H9 (cell line): Measurements from ENCODE around the gene ARL1. TPM values are rescaled to one million over a fixed set of nuclear protein-coding genes. Genes with fewer than 3 reads are reported as not detected.

Source experiments
- DNase-seq: peaks from one replicate; pipeline ENCODE4 v3.0.0-alpha.2; 2017
- H2AFZ ChIP-seq: one replicate; pipeline ENCODE4 v1.6.1; 2013; ENCODE audit warnings: mild to moderate bottlenecking, low read length, control low read depth, moderate library complexity
- H2AK5ac ChIP-seq: 2 replicates; pipeline ENCODE4 v1.6.1; 2013; ENCODE audit warnings: low read length, control low read depth, mixed read lengths; ENCODE audit not compliant: insufficient read length
- H2BK120ac ChIP-seq: one replicate; pipeline ENCODE4 v1.6.1; 2013; ENCODE audit warnings: low read depth, mild to moderate bottlenecking, low read length, control low read depth, inconsistent platforms; ENCODE audit not compliant: poor library complexity, severe bottlenecking
- H2BK12ac ChIP-seq: 2 replicates; pipeline ENCODE4 v1.6.1; 2013; ENCODE audit warnings: low read length, control low read depth, mixed read lengths, low read depth; ENCODE audit not compliant: insufficient read length
- H2BK15ac ChIP-seq: 2 replicates; pipeline ENCODE4 v1.6.1; 2013; ENCODE audit warnings: low read depth, low read length, control low read depth
- H2BK20ac ChIP-seq: one replicate; pipeline ENCODE4 v1.6.1; 2013; ENCODE audit warnings: low read depth, mild to moderate bottlenecking, low read length, control low read depth, inconsistent platforms; ENCODE audit not compliant: poor library complexity, severe bottlenecking
- H2BK5ac ChIP-seq: 2 replicates; pipeline ENCODE4 v1.6.1; 2013; ENCODE audit warnings: low read length, control low read depth, mixed read lengths; ENCODE audit not compliant: insufficient read length
- H3K14ac ChIP-seq: 2 replicates; pipeline ENCODE4 v1.6.1; 2013; ENCODE audit warnings: low read length, control low read depth; ENCODE audit not compliant: insufficient read depth
- H3K18ac ChIP-seq: 2 replicates; pipeline ENCODE4 v1.6.1; 2013; ENCODE audit warnings: low read depth, mild to moderate bottlenecking, mixed read lengths, low read length, control low read depth; ENCODE audit not compliant: insufficient read length
- H3K23ac ChIP-seq: 2 replicates; pipeline ENCODE4 v1.6.1; 2013; ENCODE audit warnings: low read length, control low read depth, mixed read lengths, low read depth; ENCODE audit not compliant: insufficient read length
- H3K23me2 ChIP-seq: 2 replicates; pipeline ENCODE4 v1.6.1; 2013; ENCODE audit warnings: low read depth, mild to moderate bottlenecking, mixed read lengths, low read length, control low read depth; ENCODE audit not compliant: insufficient read length, poor library complexity, severe bottlenecking
- H3K27ac ChIP-seq: 2 replicates; pipeline ENCODE4 v1.5.1; 2013; ENCODE audit warnings: low read length, control low read depth, mixed read lengths, low read depth; ENCODE audit not compliant: insufficient read length
- H3K27me3 ChIP-seq: 2 replicates; pipeline ENCODE4 v1.6.1; 2013; ENCODE audit warnings: low read length, control low read depth, inconsistent platforms; ENCODE audit not compliant: insufficient read depth
- H3K4ac ChIP-seq: 2 replicates; pipeline ENCODE4 v1.6.1; 2013; ENCODE audit warnings: low read depth, mild to moderate bottlenecking, control low read depth, inconsistent platforms, low read length, moderate library complexity
- H3K4me1 ChIP-seq: 2 replicates; pipeline ENCODE4 v1.6.1; 2013; ENCODE audit warnings: low read length, control low read depth, inconsistent platforms; ENCODE audit not compliant: insufficient read depth
- H3K4me2 ChIP-seq: 2 replicates; pipeline ENCODE4 v1.6.1; 2013; ENCODE audit warnings: low read length, control low read depth, mixed read lengths; ENCODE audit not compliant: insufficient read length, insufficient read depth
- H3K56ac ChIP-seq: 2 replicates; pipeline ENCODE4 v1.6.1; 2013; ENCODE audit warnings: low read depth, mild to moderate bottlenecking, mixed read lengths, low read length, control low read depth; ENCODE audit not compliant: insufficient read length
- H3K79me1 ChIP-seq: 2 replicates; pipeline ENCODE4 v1.6.1; 2013; ENCODE audit warnings: low read depth, mild to moderate bottlenecking, moderate library complexity, low read length, control low read depth, inconsistent platforms; ENCODE audit not compliant: insufficient read depth, poor library complexity, severe bottlenecking
- H3K79me2 ChIP-seq: 2 replicates; pipeline ENCODE4 v1.6.1; 2013; ENCODE audit warnings: low read length, control low read depth, inconsistent platforms; ENCODE audit not compliant: insufficient read depth
- H3K9ac ChIP-seq: 2 replicates; pipeline ENCODE4 v1.6.1; 2013; ENCODE audit warnings: low read length, control low read depth, mixed read lengths; ENCODE audit not compliant: insufficient read length; ENCODE audit errors: extremely low read depth
- H3K9me3 ChIP-seq: one replicate; pipeline ENCODE4 v1.6.1; 2013; ENCODE audit warnings: low read depth, low read length, inconsistent platforms; ENCODE audit not compliant: control insufficient read depth
- H3T11ph ChIP-seq: one replicate; pipeline ENCODE4 v1.6.1; 2013; ENCODE audit warnings: mild to moderate bottlenecking, low read length, control low read depth, inconsistent platforms
- H4K20me1 ChIP-seq: one replicate; pipeline ENCODE4 v1.6.1; 2013; ENCODE audit not compliant: control insufficient read depth, insufficient read length, insufficient read depth
- H4K5ac ChIP-seq: 2 replicates; pipeline ENCODE4 v1.6.1; 2013; ENCODE audit warnings: low read depth, mild to moderate bottlenecking, mixed read lengths, low read length, control low read depth; ENCODE audit not compliant: insufficient read length
- H4K8ac ChIP-seq: replicated peaks from 2 replicates; pipeline ENCODE4 v1.6.1; 2013; ENCODE audit warnings: low read length, control low read depth, mixed read lengths, low read depth; ENCODE audit not compliant: insufficient read length
- H4K91ac ChIP-seq: 2 replicates; pipeline ENCODE4 v1.6.1; 2013; ENCODE audit warnings: low read depth, mild to moderate bottlenecking, moderate library complexity, mixed read lengths, low read length, control low read depth; ENCODE audit not compliant: insufficient read length
- H3K27ac Mint-ChIP-seq, 3 experiments: 2 replicates in 2 of 3; 3 replicates in 1 of 3; pipeline ENCODE4 v1.8.0; 2020 to 2021; ENCODE audit warnings: mixed read lengths in 3 of 3, mild to moderate bottlenecking in 1 of 3, moderate library complexity in 1 of 3
- H3K27me3 Mint-ChIP-seq: 2 replicates; pipeline ENCODE4 v1.8.0; 2021; ENCODE audit warnings: low read depth, mild to moderate bottlenecking, moderate library complexity, mixed read lengths
- H3K36me3 Mint-ChIP-seq, 3 experiments: 2 replicates in 2 of 3; 3 replicates in 1 of 3; pipeline ENCODE4 v1.8.0; 2020 to 2021; ENCODE audit warnings: low read depth in 3 of 3, mixed read lengths in 3 of 3; ENCODE audit not compliant: insufficient read depth in 1 of 3
- H3K4me1 Mint-ChIP-seq, 2 experiments: 2 replicates each; pipeline ENCODE4 v1.8.0; 2020; ENCODE audit warnings: mixed read lengths in 2 of 2
- H3K4me3 Mint-ChIP-seq, 2 experiments: 2 replicates in 1 of 2; 3 replicates in 1 of 2; pipeline ENCODE4 v1.8.0; 2020 to 2021; ENCODE audit warnings: mild to moderate bottlenecking in 2 of 2, mixed read lengths in 2 of 2, moderate library complexity in 1 of 2
- H3K9me3 Mint-ChIP-seq, 2 experiments: 2 replicates in 1 of 2; 3 replicates in 1 of 2; pipeline ENCODE4 v1.8.0; 2020; ENCODE audit warnings: mild to moderate bottlenecking in 2 of 2, mixed read lengths in 2 of 2, moderate library complexity in 1 of 2
- WGBS: extraction: QIAGEN DNeasy Blood & Tissue Kit; methylation state at CpG from one replicate; pipeline ENCODE4 v1.1.7; 2013; ENCODE audit warnings: missing lambda C conversion rate, low lambda C conversion rate, mixed read lengths; ENCODE audit not compliant: insufficient read length; ENCODE audit errors: extremely low coverage; 5-methylcytosine and 5-hydroxymethylcytosine counted together
- total RNA-seq: library from RNA; stranded (reverse); gene quantifications from 2 replicates; pipeline ENCODE4 v1.2.1, GENCODE V29; 2021
- TF ChIP-seq, protein P1 (sequence below): fragments of 200-600 bp; sonication (generic); conservative IDR thresholded peaks from 3 replicates; pipeline ENCODE4 v1.8.0; 2021; ENCODE audit warnings: antibody characterized with exemption, mild to moderate bottlenecking

The ARL1 gene
- total RNA-seq, 1 experiment from 2014 or later: 71.1 TPM

DNA sequence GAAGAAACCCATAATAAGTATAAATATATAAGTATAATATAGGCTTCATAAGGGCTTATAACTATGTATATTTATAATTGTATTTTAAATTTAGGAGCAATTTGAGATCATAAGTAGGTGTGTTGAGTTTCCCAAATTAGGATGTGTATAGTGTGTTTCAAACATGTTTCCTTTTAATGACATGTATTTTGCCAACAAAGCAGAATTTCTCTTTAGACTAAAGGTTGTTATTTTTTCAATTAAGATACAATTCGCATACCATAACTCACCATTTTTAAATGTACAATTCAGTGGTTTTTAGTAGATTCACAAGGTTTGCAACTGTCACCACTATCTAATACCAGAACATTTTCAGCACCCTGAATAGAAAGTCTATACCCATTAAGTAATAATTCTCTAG is 7.7 kb upstream of the ARL1 start:
- Histone ChIP-seq H2AFZ (no peak overlapping the region), H3K27me3 (no peaks in the 10 kb centered on the region), H2AK5ac (no peak overlapping the region), H3K18ac (no peak overlapping the region), H3K4me2 (no peak overlapping the region), H3K79me2 (no peaks in the 10 kb centered on the region), H4K20me1 (no peaks in the 10 kb centered on the region), H2BK120ac (no peak overlapping the region), H2BK20ac (no peak overlapping the region), H3T11ph (no peak overlapping the region), H3K4ac (no peak overlapping the region), H3K56ac (no peak overlapping the region), H3K14ac (no peak overlapping the region), H4K5ac (no peak overlapping the region), H4K91ac (no peak overlapping the region), H2BK5ac (no peak overlapping the region), H3K23ac (no peak overlapping the region), H3K27ac (no peak overlapping the region), H3K9me3 (no peaks in the 10 kb centered on the region), H3K9ac (no peak overlapping the region), H3K23me2 (no peaks in the 10 kb centered on the region), H2BK15ac (no peak overlapping the region), H3K79me1 (no peaks in the 10 kb centered on the region), H4K8ac (no peak overlapping the region), H2BK12ac (no peak overlapping the region), H3K4me1 (no peaks in the 10 kb centered on the region)
- H3K4me1 Mint-ChIP-seq: no peaks in the 10 kb centered on the region
- WGBS: no CpG with 5 or more reads among the region's 1 CpG
- no peaks in the 10 kb centered on the region for H3K9me3 Mint-ChIP-seq
- no peak for DNase-seq
- peaks cover 3% of the 10 kb centered on the region for H3K27me3 Mint-ChIP-seq
- TF ChIP-seq, protein P1, sequence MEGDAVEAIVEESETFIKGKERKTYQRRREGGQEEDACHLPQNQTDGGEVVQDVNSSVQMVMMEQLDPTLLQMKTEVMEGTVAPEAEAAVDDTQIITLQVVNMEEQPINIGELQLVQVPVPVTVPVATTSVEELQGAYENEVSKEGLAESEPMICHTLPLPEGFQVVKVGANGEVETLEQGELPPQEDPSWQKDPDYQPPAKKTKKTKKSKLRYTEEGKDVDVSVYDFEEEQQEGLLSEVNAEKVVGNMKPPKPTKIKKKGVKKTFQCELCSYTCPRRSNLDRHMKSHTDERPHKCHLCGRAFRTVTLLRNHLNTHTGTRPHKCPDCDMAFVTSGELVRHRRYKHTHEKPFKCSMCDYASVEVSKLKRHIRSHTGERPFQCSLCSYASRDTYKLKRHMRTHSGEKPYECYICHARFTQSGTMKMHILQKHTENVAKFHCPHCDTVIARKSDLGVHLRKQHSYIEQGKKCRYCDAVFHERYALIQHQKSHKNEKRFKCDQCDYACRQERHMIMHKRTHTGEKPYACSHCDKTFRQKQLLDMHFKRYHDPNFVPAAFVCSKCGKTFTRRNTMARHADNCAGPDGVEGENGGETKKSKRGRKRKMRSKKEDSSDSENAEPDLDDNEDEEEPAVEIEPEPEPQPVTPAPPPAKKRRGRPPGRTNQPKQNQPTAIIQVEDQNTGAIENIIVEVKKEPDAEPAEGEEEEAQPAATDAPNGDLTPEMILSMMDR: no peak
- no peaks in the 10 kb centered on the region for H3K36me3 Mint-ChIP-seq
- no peak overlapping the region for H3K27ac Mint-ChIP-seq
- no peak overlapping the region for H3K4me3 Mint-ChIP-seq
